ENCODE measurements around the gene IDH1.
"Not testable (repeated sequence)": the region's sequence is repeated elsewhere in the genome, so short reads cannot be mapped to it uniquely, and the experiment has no call there.

IDH1 gene

GRCh38 chr2:208254871-208255556 is at the start of gene IDH1:
Gene IDH1 (minus strand): TSS chr2:208255071. CDS start chr2:208251551, 3,520 bp downstream.
- peak; percentile 96 for DNase-seq (ENCODE audit: low spot score)

- no peak for DNase-seq (ENCODE audit: low spot score)
Observed at GRCh38 chr2:208304157-208304556, 49.3 kb upstream of the IDH1 start.

DNA sequence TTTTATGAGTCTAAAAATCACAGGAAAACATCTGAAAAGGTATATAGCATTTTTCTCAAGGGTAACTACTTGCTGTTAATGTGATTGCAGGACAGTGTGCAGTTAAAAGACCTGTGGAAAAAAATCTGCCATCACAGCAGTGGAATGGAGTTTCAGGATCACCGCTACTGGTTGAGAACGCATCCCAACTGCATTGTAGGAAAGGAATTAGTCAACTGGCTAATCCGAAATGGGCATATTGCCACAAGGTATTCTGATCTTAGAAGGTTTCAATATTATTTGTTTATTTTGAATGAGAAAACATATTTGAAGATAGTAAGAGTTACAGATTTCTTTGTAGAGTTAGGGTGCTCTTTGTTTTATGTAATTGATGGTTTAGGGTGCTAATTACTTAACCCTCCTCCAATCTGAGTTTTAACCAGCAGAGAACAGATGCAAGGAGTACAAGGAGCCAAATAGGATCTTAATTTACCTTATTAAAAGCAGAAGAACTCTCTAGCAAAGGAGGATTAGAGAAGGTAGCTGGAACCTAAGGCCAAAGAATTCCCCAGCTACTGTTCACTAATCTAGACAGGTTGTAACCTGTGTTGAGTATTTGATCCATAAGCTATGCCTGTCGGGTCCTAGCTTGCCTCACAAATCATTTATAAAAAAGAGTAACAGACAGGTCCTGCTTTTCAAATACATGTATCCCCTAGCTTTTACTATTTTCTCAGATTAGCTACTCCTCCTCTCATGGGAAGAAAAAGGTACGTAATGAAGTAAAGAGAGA is 46.2 kb upstream of the IDH1 start:
- no peak for DNase-seq (ENCODE audit: low spot score)

DNA sequence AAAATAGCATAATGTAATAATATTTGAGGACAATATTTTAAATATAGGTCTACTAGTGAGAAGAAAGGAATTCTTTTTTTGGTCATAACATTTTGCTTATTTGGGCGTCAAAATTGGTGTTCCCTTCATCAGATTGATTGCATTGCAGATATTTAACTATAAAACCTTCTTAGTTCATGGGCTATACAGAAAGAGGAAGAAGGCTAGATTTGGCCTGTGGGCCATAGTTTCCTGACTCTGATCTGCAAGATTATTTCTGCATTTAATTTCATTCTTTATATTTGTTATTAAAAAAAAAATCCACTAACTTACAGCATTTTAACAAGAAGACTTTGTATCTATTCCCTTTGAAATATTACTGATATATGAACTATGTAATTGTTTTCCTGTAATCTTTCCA is 43.1 kb upstream of the IDH1 start:
- DNase-seq (ENCODE audit: low spot score): no peak

- DNase-seq (ENCODE audit: low spot score): no peak
Observed at GRCh38 chr2:208296610-208297009, 41.7 kb upstream of the IDH1 start.

GRCh38 chr2:208295834-208296233 is 41.0 kb upstream of the IDH1 start:
- no peak for DNase-seq (ENCODE audit: low spot score)

GRCh38 chr2:208294482-208295024 is 39.7 kb upstream of the IDH1 start:
- DNase-seq (ENCODE audit: low spot score): no peak

DNA sequence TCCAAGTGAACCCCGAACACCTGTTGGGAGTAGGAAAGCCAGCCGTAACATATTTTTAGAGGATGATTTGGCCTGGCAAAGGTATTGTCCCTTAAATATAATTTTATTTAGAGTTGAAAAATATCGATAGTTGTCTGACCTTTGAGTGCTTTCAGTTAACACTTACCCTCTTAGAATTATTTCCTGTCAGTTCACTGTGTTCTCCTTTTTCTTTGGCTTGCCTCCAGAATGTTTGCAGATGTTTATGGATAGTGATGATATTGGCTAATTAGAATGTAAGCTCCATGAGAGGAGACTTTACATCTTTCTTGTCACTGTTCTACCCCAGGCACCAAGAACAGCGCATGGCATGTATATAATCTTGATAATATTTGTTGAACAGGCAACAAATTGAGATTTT is 31.0 kb upstream of the IDH1 start:
- DNase-seq (ENCODE audit: low spot score): no peak

- DNase-seq (ENCODE audit: low spot score): peak; percentile 10
Observed at GRCh38 chr2:208280933-208281332, 26.1 kb upstream of the IDH1 start.

DNA sequence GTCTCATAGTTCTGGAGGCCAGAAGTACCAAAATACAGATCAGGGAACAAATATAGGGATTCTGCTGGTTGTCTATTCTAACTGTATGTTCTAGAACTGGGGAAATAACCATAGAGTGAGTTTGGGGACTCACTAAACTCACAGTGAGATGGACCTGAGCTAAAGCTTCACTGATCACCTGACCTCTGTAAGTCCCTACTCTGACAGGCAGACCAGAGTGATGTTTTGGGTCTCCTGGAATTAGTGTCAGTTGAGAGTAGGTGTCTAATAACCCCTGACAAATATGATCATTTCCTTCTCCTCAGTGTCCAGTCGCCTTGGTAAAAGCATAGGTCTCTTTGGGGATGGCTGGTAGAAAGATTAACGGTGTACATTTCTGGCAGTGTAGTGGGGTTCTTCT is 25.4 kb upstream of the IDH1 start:
- DNase-seq (ENCODE audit: low spot score): no peak

GRCh38 chr2:208279236-208279635 is 24.4 kb upstream of the IDH1 start:
- DNase-seq (ENCODE audit: low spot score): no peak

DNA sequence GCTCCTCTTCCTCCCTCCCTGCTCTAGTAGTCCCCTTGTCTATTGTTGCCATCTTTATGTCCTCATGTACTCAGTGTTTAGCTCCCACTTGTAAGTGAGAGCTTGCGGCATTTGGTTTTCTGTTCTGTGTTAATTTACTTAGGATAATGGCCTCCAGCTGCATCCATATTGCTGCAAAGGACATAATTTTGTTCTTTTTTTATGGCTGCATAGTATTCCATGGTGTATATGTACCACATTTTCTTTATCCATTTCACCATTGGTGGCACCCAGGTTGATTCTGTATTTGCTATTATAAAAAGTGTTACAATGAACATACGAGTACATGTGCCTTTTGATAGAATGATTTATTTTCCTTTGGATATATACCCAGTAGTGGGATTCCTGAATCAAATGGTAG is 23.7 kb upstream of the IDH1 start:
- DNase-seq (ENCODE audit: low spot score): no peak

DNA sequence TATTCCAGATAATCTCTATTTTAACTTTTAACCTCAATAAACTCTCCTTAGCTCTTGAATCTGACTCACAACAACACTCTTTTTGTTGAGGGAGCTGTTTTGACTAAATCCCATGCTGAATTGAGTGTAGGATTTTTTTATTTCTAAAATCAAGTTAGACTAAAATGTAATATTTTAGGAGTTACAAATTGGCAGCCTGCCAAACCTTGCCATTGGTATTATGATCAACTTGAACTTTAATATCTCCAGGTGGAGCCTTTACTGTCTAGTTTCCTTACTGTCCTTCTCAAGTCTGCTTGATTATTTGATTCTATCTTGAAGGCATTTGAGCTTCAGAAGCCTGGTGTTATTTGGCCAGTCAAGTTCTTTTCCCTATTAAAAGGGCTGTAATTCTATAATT is 19.9 kb upstream of the IDH1 start:
- no peak for DNase-seq (ENCODE audit: low spot score)

- no peak for DNase-seq (ENCODE audit: low spot score)
Observed at GRCh38 chr2:208269091-208269490, 14.2 kb upstream of the IDH1 start.

GRCh38 chr2:208268156-208268952 is 13.5 kb upstream of the IDH1 start:
- no peak for DNase-seq (ENCODE audit: low spot score)

GRCh38 chr2:208267526-208267925 is 12.7 kb upstream of the IDH1 start:
- not testable (repeated sequence) for DNase-seq (ENCODE audit: low spot score)

- DNase-seq (ENCODE audit: low spot score): no peak
Observed at GRCh38 chr2:208266936-208267335, 12.1 kb upstream of the IDH1 start.

DNA sequence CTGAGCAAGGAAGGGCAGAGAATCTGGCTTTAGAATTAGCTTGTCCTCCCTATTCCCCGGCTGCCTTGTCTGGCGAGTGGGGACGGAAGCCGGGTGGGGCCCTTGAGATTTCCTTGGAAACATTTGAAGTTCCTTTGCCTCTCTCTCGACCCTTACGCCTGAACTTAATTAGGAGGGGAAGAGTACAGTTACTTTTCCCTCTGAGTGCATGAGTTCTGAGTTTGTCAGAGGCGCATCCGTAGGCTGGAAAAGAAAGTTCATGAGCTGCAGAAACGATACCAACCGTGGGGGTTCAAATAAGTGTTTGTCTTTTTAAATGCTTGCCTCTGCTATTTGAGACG is 11.7 kb upstream of the IDH1 start:
- DNase-seq (ENCODE audit: low spot score): no peak

- peak; percentile 96 for DNase-seq (ENCODE audit: low spot score)
Observed at GRCh38 chr2:208265801-208266552, 11.1 kb upstream of the IDH1 start, which contains the start of gene PIKFYVE. Gene PIKFYVE (plus strand): TSS chr2:208266255. CDS start chr2:208271520, 5,265 bp downstream.

- peak; percentile 36 for DNase-seq (ENCODE audit: low spot score)
Observed at GRCh38 chr2:208265371-208265800, 10.5 kb upstream of the IDH1 start.
